Measurements from ENCODE around the gene LEFTY1.

GRCh38 chr1:225881081-225881958 is 7.6 kb downstream of the LEFTY1 start:
- no peak for TF ChIP-seq CBFB (CRISPR knock-in tag; IDR thresholded peaks at IDR 0.05)
- no peak for TF ChIP-seq ZNF407 (IDR thresholded peaks at IDR 0.05; ENCODE audit: low read depth)
- no peak for TF ChIP-seq CTCF (IDR thresholded peaks at IDR 0.05 in 2 of 3, conservative IDR thresholded peaks at IDR 0.05 in 1 of 3; ENCODE audit: insufficient read depth in 2 of 3, low read depth in 1 of 3, low read length in 3 of 3)
- peak; percentile 31 for TF ChIP-seq TBP (optimal IDR thresholded peaks at IDR 0.05; ENCODE audit: low read depth, low read length)
- TF ChIP-seq NFXL1 (CRISPR knock-in tag; IDR thresholded peaks at IDR 0.05) = no peak
- no peak for TF ChIP-seq TCF15 (CRISPR knock-in tag; IDR thresholded peaks at IDR 0.05)
- no peak for TF ChIP-seq EZH2 (IDR thresholded peaks at IDR 0.05; ENCODE audit: borderline replicate concordance, low read depth, low read length)
- TF ChIP-seq EGR1 (conservative IDR thresholded peaks at IDR 0.05) = peak; percentile 79
- no peak for TF ChIP-seq SOX6 (IDR thresholded peaks at IDR 0.05)
- TF ChIP-seq BCLAF1 (IDR thresholded peaks at IDR 0.05; ENCODE audit: borderline replicate concordance in 1 of 2, control insufficient read depth in 1 of 2, low read depth in 2 of 2, low read length in 1 of 2) = no peak
- TF ChIP-seq DPF2 (IDR thresholded peaks at IDR 0.05) = peak; percentile 59; the same call in 1 of the 2 replicates
- no peak; the same call in 1 of the 2 replicates for TF ChIP-seq POLR2AphosphoS5 (IDR thresholded peaks at IDR 0.05; ENCODE audit: control insufficient read depth, insufficient read depth, low read depth, low read length)

Measured in K562 (cell line).